Activated T-cell treated with anti-CD3 and anti-CD28 coated beads for 1 hour (primary cell): ENCODE results near the gene MFSD6L.

Experiments used
- DNase-seq: peaks from one replicate; pipeline ENCODE4 v3.0.0-alpha.2; 2020; ENCODE audit warnings: low read depth

MFSD6L gene

GRCh38 chr17:8791910-8792270 is 7.3 kb downstream of the MFSD6L start:
- DNase-seq, result no peak

GRCh38 chr17:8791248-8791909 is 7.8 kb downstream of the MFSD6L start:
- DNase-seq, result no peak

GRCh38 chr17:8789743-8790142 is 9.4 kb downstream of the MFSD6L start:
- no peak for DNase-seq

- DNase-seq, result no peak
Observed at GRCh38 chr17:8788998-8789397, 10.2 kb downstream of the MFSD6L start.

- DNase-seq, result peak; percentile 58
Observed at GRCh38 chr17:8785547-8786413, 13.4 kb downstream of the MFSD6L start.

GRCh38 chr17:8782176-8782575 is 17.0 kb downstream of the MFSD6L start:
- no peak for DNase-seq

- no peak for DNase-seq
Observed at GRCh38 chr17:8781776-8782175, 17.4 kb downstream of the MFSD6L start.

- DNase-seq, result no peak
Observed at GRCh38 chr17:8776881-8777280, 22.3 kb downstream of the MFSD6L start.

GRCh38 chr17:8776248-8776647 is 22.9 kb downstream of the MFSD6L start:
- no peak for DNase-seq

GRCh38 chr17:8766731-8767130 is 32.4 kb downstream of the MFSD6L start:
- no peak for DNase-seq

- DNase-seq, result no peak
Observed at GRCh38 chr17:8762012-8762411, 37.2 kb downstream of the MFSD6L start.

GRCh38 chr17:8758137-8758596 is 41.0 kb downstream of the MFSD6L start, which contains the start of gene SPDYE4:
Gene SPDYE4, minus strand, starts transcription at chr17:8758546. Its CDS starts 164 bp downstream, at chr17:8758382.
- DNase-seq, result no peak

- no peak for DNase-seq
Observed at GRCh38 chr17:8757189-8757588, 42.0 kb downstream of the MFSD6L start.

- DNase-seq, result no peak
Observed at GRCh38 chr17:8755590-8756255, 43.4 kb downstream of the MFSD6L start.

GRCh38 chr17:8754890-8755289 is 44.3 kb downstream of the MFSD6L start:
- DNase-seq, result no peak

GRCh38 chr17:8753976-8754440 is 45.2 kb downstream of the MFSD6L start:
- DNase-seq, result no peak

- DNase-seq, result no peak
Observed at GRCh38 chr17:8753136-8753975, 45.8 kb downstream of the MFSD6L start.

GRCh38 chr17:8749616-8750015 is 49.5 kb downstream of the MFSD6L start:
- no peak for DNase-seq

GRCh38 chr17:8747742-8748141 is 51.4 kb downstream of the MFSD6L start:
- DNase-seq, result no peak
